HepG2 (cell line): ENCODE results near the gene KLF13. TPM values are rescaled to one million over a fixed set of nuclear protein-coding genes. Genes with fewer than 3 reads are reported as not detected.

ENCODE experiments used
- JUND ChIP-seq: sonication (generic); formaldehyde crosslinking; IDR thresholded peaks from 2 replicates; pipeline ENCODE4 v1.8.0; 2022; ENCODE audit warnings: mild to moderate bottlenecking, missing genetic modification reagents
- KDM1A ChIP-seq: IDR thresholded peaks from 2 replicates; pipeline ENCODE4 v1.6.1; 2016; ENCODE audit warnings: missing compliant biosample characterization
- MEF2D ChIP-seq: sonication (generic); formaldehyde crosslinking; IDR thresholded peaks from 2 replicates; pipeline ENCODE4 v1.5.1; 2020; ENCODE audit warnings: mild to moderate bottlenecking, missing genetic modification reagents
- MEIS1 ChIP-seq: sonication (generic); formaldehyde crosslinking; IDR thresholded peaks from 2 replicates; pipeline ENCODE4 v1.9.0; 2021; ENCODE audit warnings: mild to moderate bottlenecking, missing genetic modification reagents, moderate library complexity, borderline replicate concordance
- NFIB ChIP-seq: sonication (generic); formaldehyde crosslinking; IDR thresholded peaks from 2 replicates; pipeline ENCODE4 v1.9.0; 2021; ENCODE audit warnings: missing genetic modification reagents, mild to moderate bottlenecking, borderline replicate concordance
- POLR2AphosphoS5 ChIP-seq: IDR thresholded peaks from 2 replicates; pipeline ENCODE4 v1.6.1; 2012; ENCODE audit warnings: low read depth, low read length
- SATB2 ChIP-seq: sonication (generic); formaldehyde crosslinking; IDR thresholded peaks from 2 replicates; pipeline ENCODE4 v1.5.0; 2020; ENCODE audit warnings: missing genetic modification reagents
- SMAD3 ChIP-seq: sonication (generic); formaldehyde crosslinking; IDR thresholded peaks from 2 replicates; pipeline ENCODE4 v1.4.0; 2020; ENCODE audit warnings: missing genetic modification reagents
- SRSF1 ChIP-seq: fragments of 200-400 bp; formaldehyde crosslinking; optimal IDR thresholded peaks from 2 replicates; pipeline ENCODE3; 2017; ENCODE audit warnings: mild to moderate bottlenecking, low read depth, low read length, moderate library complexity
- ZNF264 ChIP-seq: sonication (generic); formaldehyde crosslinking; IDR thresholded peaks from 2 replicates; pipeline ENCODE4 v1.4.0; 2020; ENCODE audit warnings: missing genetic modification reagents
- ZNF619 ChIP-seq: sonication (generic); formaldehyde crosslinking; IDR thresholded peaks from 2 replicates; pipeline ENCODE4 v1.4.0; 2020; ENCODE audit warnings: mild to moderate bottlenecking, missing genetic modification reagents
- ZNF709 ChIP-seq: sonication (generic); formaldehyde crosslinking; IDR thresholded peaks from 2 replicates; pipeline ENCODE4 v1.5.0; 2020; ENCODE audit warnings: mild to moderate bottlenecking, missing genetic modification reagents
- ZNF747 ChIP-seq: sonication (generic); formaldehyde crosslinking; IDR thresholded peaks from 2 replicates; pipeline ENCODE4 v1.8.1; 2023; ENCODE audit warnings: missing genetic modification reagents, mild to moderate bottlenecking, borderline replicate concordance
- polyA plus RNA-seq, 8 experiments: library from polyadenylated mRNA; depleted of rRNA in 3 of 8; stranded (reverse) in 7 of 8; unstranded in 1 of 8; fragments of >200 nt; fragmentation: Illumina TruSeq in 4 of 8; extraction: Trizol in 4 of 8; gene quantifications; 2 replicates each; pipeline versions ENCODE4 v1.2.1 to v1.2.3, GENCODE V29; 2011 to 2016; ENCODE audit warnings: low read depth in 4 of 8, missing spikeins in 1 of 8, mixed read lengths in 1 of 8; ENCODE audit not compliant: insufficient read depth in 1 of 8
- total RNA-seq, 5 experiments: library from RNA; depleted of rRNA; stranded (reverse); fragments of >200 nt; fragmentation: Illumina TruSeq; extraction: Trizol; gene quantifications; 2 replicates each; pipeline ENCODE4 v1.2.3, GENCODE V29; 2016; ENCODE audit warnings: low read depth in 1 of 5
- TF ChIP-seq, protein P1 (sequence below): sonication (generic); formaldehyde crosslinking; IDR thresholded peaks from 2 replicates; pipeline ENCODE4 v1.4.0; 2020; ENCODE audit warnings: mild to moderate bottlenecking, missing genetic modification reagents
- TF ChIP-seq, protein P2 (sequence below): sonication (generic); formaldehyde crosslinking; conservative IDR thresholded peaks from 2 replicates; pipeline ENCODE4 v1.4.0; 2020; ENCODE audit warnings: mild to moderate bottlenecking, missing genetic modification reagents, moderate library complexity
- TF ChIP-seq, protein P3 (sequence below): sonication (generic); formaldehyde crosslinking; conservative IDR thresholded peaks from 2 replicates; pipeline ENCODE4 v1.4.0; 2020; ENCODE audit warnings: missing genetic modification reagents

KLF13 gene
- total and polyA plus RNA-seq, 2 of the 13 experiments (the other 11 are each of a cell fraction or from before 2014, with no cell fraction given): 16.8 to 25.1 TPM

DNA sequence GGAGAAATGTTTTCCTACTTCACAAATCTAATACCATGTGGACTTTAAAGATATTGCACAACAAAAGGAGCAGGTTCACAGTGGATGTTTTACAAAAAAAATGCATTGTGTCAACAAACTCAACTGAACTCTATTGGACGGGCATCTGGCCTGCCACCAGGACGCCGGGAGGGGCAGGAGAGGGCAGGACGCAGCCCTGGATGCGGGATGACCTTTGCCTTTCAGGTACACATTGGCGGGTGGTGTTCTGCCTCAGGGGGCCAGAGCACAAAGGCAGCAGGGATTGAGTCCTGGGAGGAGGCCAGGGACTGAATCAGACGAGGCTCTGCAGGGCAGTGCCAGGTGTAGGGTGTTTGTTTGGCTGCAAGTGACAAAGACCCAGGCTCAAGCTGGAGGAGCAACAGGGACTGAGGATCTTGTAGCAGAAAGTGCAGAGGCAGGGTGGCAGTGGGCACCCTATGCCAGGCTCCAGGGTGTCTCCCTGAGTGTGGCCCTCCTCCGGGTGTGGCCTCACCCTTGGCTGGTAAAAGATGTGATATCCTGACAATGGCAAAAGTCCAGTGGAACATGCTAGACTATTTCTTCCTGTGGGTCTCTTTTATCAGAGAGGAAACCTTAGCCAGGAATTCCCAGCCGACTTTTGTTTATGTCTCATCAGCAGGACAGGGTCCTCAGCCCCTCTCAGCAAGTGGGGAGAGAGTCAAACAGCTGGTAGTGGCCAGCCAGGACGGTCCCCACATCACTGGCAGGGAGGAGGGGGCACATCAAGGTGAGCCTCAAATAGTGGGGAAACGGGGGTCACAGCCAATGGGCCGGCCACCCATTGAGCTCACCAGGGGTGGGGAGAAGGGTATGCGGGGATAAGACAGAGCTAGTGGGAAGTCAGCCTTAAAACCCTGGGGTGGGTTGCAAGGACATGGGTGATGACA lies 29.7 kb upstream of the KLF13 start (continued):
- peak; percentile 89 for TF ChIP-seq KDM1A (CRISPR knock-in tag)
- TF ChIP-seq, protein P1, sequence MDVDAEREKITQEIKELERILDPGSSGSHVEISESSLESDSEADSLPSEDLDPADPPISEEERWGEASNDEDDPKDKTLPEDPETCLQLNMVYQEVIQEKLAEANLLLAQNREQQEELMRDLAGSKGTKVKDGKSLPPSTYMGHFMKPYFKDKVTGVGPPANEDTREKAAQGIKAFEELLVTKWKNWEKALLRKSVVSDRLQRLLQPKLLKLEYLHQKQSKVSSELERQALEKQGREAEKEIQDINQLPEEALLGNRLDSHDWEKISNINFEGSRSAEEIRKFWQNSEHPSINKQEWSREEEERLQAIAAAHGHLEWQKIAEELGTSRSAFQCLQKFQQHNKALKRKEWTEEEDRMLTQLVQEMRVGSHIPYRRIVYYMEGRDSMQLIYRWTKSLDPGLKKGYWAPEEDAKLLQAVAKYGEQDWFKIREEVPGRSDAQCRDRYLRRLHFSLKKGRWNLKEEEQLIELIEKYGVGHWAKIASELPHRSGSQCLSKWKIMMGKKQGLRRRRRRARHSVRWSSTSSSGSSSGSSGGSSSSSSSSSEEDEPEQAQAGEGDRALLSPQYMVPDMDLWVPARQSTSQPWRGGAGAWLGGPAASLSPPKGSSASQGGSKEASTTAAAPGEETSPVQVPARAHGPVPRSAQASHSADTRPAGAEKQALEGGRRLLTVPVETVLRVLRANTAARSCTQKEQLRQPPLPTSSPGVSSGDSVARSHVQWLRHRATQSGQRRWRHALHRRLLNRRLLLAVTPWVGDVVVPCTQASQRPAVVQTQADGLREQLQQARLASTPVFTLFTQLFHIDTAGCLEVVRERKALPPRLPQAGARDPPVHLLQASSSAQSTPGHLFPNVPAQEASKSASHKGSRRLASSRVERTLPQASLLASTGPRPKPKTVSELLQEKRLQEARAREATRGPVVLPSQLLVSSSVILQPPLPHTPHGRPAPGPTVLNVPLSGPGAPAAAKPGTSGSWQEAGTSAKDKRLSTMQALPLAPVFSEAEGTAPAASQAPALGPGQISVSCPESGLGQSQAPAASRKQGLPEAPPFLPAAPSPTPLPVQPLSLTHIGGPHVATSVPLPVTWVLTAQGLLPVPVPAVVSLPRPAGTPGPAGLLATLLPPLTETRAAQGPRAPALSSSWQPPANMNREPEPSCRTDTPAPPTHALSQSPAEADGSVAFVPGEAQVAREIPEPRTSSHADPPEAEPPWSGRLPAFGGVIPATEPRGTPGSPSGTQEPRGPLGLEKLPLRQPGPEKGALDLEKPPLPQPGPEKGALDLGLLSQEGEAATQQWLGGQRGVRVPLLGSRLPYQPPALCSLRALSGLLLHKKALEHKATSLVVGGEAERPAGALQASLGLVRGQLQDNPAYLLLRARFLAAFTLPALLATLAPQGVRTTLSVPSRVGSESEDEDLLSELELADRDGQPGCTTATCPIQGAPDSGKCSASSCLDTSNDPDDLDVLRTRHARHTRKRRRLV: no peak
- peak; percentile 45; the same call in 1 of the 2 replicates for TF ChIP-seq POLR2AphosphoS5
- no peak for TF ChIP-seq SRSF1
- TF ChIP-seq MEIS1 (CRISPR knock-in tag): peak; percentile 87
- TF ChIP-seq ZNF264 (CRISPR knock-in tag): peak; percentile 88
- TF ChIP-seq ZNF747 (CRISPR knock-in tag): peak; percentile 42; the same call in 1 of the 2 replicates
- TF ChIP-seq MEF2D: peak; percentile 90
- TF ChIP-seq JUND (CRISPR knock-in tag): peak; percentile 73; the same call in 1 of the 2 replicates
- no peak for TF ChIP-seq ZNF709 (CRISPR knock-in tag)
- TF ChIP-seq NFIB (CRISPR knock-in tag): no peak
- TF ChIP-seq, protein P2, sequence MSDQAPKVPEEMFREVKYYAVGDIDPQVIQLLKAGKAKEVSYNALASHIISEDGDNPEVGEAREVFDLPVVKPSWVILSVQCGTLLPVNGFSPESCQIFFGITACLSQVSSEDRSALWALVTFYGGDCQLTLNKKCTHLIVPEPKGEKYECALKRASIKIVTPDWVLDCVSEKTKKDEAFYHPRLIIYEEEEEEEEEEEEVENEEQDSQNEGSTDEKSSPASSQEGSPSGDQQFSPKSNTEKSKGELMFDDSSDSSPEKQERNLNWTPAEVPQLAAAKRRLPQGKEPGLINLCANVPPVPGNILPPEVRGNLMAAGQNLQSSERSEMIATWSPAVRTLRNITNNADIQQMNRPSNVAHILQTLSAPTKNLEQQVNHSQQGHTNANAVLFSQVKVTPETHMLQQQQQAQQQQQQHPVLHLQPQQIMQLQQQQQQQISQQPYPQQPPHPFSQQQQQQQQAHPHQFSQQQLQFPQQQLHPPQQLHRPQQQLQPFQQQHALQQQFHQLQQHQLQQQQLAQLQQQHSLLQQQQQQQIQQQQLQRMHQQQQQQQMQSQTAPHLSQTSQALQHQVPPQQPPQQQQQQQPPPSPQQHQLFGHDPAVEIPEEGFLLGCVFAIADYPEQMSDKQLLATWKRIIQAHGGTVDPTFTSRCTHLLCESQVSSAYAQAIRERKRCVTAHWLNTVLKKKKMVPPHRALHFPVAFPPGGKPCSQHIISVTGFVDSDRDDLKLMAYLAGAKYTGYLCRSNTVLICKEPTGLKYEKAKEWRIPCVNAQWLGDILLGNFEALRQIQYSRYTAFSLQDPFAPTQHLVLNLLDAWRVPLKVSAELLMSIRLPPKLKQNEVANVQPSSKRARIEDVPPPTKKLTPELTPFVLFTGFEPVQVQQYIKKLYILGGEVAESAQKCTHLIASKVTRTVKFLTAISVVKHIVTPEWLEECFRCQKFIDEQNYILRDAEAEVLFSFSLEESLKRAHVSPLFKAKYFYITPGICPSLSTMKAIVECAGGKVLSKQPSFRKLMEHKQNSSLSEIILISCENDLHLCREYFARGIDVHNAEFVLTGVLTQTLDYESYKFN (CRISPR knock-in tag): peak; percentile 99
- TF ChIP-seq ZNF619 (CRISPR knock-in tag): no peak
- TF ChIP-seq, protein P3, sequence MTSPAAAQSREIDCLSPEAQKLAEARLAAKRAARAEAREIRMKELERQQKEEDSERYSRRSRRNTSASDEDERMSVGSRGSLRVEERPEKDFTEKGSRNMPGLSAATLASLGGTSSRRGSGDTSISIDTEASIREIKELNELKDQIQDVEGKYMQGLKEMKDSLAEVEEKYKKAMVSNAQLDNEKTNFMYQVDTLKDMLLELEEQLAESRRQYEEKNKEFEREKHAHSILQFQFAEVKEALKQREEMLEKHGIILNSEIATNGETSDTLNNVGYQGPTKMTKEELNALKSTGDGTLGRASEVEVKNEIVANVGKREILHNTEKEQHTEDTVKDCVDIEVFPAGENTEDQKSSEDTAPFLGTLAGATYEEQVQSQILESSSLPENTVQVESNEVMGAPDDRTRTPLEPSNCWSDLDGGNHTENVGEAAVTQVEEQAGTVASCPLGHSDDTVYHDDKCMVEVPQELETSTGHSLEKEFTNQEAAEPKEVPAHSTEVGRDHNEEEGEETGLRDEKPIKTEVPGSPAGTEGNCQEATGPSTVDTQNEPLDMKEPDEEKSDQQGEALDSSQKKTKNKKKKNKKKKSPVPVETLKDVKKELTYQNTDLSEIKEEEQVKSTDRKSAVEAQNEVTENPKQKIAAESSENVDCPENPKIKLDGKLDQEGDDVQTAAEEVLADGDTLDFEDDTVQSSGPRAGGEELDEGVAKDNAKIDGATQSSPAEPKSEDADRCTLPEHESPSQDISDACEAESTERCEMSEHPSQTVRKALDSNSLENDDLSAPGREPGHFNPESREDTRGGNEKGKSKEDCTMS (CRISPR knock-in tag): no peak
- 0 out of 2 replicates have a peak, but pooled peaks have one; percentile 49 for TF ChIP-seq SATB2 (CRISPR knock-in tag)
- peak; percentile 58; the same call in 1 of the 2 replicates for TF ChIP-seq SMAD3 (CRISPR knock-in tag)
